Measurements from ENCODE around the gene STRIP2. TPM values are rescaled to one million over a fixed set of nuclear protein-coding genes. Genes with fewer than 3 reads are reported as not detected.

Gene STRIP2
- total RNA-seq, 2 donors from 2014 or later, result 1.1 to 5.5 TPM

- no peaks in the 10 kb centered on the region for H3K9me3 ChIP-seq
- no peak overlapping the region for H3K4me3 ChIP-seq
- WGBS, result 97% methylated on average over 2 of the region's 2 CpGs
- intact Hi-C loops (cut with DNase I), result no loop called here
- DNase-seq (ENCODE audit: low spot score), result no peak
- H3K4me1 ChIP-seq (replicated peaks), result no peaks in the 10 kb centered on the region
- H3K27ac ChIP-seq, result no peak overlapping the region
- no peaks in the 10 kb centered on the region for H3K36me3 ChIP-seq
- H3K27me3 ChIP-seq (replicated peaks; ENCODE audit: insufficient read depth), result no peaks in the 10 kb centered on the region
- TF ChIP-seq POLR2AphosphoS5 (IDR thresholded peaks at IDR 0.05) (no peak), CTCF (IDR thresholded peaks at IDR 0.05) (no peak), POLR2A (IDR thresholded peaks at IDR 0.05) (no peak)
Measured at GRCh38 chr7:129393255-129393654, 41.0 kb upstream of the STRIP2 start.

GRCh38 chr7:129394101-129394500, 40.1 kb upstream of the STRIP2 start:
- 79% methylated on average over 4 of the region's 4 CpGs for WGBS

DNA sequence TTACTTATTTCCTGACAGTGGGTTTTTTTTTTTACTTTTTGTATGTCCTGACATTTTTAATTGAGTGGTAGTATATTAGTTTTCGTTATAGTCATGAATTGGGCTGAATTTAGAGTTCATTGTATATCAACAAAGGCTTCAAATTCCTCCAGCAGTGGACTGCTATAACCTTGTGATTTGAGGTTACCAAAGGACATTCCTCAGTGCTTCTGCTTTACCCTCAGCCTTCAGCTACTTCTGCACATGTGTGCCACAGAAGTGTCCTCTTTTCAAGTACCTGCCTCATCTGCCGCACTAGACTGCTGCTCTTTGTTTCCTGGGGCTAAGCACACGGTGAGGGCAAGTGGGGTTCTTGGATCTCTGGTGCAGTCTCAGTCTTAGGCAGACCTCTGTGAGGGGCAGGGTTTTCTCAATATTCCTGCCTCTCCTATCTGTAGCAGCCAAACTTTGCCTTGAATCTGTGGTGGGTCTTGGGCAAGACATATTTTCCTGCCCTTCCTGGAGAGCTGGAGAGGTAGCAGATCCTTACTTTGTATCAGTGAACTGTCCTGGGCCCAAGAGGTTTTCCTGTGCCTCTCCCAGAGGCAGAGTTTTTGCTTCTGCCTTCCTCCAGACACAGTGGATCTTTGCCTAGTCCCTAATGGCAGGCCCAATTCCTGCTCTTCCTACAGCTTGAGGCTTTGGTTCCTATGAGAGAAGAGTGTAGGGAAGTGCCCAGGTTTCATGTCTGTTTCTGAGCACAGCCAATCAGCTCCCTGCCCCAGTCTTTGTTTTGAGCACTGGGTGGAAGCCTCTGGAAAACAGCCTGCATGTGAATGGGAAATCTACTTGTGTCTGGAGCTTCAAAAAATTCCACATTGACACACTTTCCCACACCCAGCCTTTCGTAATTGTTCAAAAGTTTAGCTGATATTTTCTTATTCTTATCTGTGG, 39.0 kb upstream of the STRIP2 start:
- Histone ChIP-seq H3K4me3 (no peak overlapping the region), H3K9me3 (no peaks in the 10 kb centered on the region), H3K36me3 (no peaks in the 10 kb centered on the region), H3K27me3 (replicated peaks; ENCODE audit: insufficient read depth) (no peaks in the 10 kb centered on the region), H3K4me1 (replicated peaks) (no peaks in the 10 kb centered on the region), H3K27ac (no peak overlapping the region)
- DNase-seq (ENCODE audit: low spot score), result no peak
- WGBS, result 88% methylated on average over 4 of the region's 4 CpGs
- no peak for TF ChIP-seq CTCF (IDR thresholded peaks at IDR 0.05)
- no peak for TF ChIP-seq POLR2A (IDR thresholded peaks at IDR 0.05)
- TF ChIP-seq POLR2AphosphoS5 (IDR thresholded peaks at IDR 0.05), result no peak
- intact Hi-C loops (cut with DNase I), result no loop called here

More at GRCh38 chr7:129394101-129394500, 40.1 kb upstream of the STRIP2 start:
- Histone ChIP-seq H3K4me1 (replicated peaks) (no peaks in the 10 kb centered on the region), H3K4me3 (no peak overlapping the region), H3K27me3 (replicated peaks; ENCODE audit: insufficient read depth) (no peaks in the 10 kb centered on the region), H3K27ac (no peak overlapping the region), H3K36me3 (no peaks in the 10 kb centered on the region), H3K9me3 (no peaks in the 10 kb centered on the region)
- TF ChIP-seq POLR2AphosphoS5 (IDR thresholded peaks at IDR 0.05) (no peak), CTCF (IDR thresholded peaks at IDR 0.05) (no peak), POLR2A (IDR thresholded peaks at IDR 0.05) (no peak)
- no peak for DNase-seq (ENCODE audit: low spot score)
- intact Hi-C loops (cut with DNase I), result no loop called here

DNA sequence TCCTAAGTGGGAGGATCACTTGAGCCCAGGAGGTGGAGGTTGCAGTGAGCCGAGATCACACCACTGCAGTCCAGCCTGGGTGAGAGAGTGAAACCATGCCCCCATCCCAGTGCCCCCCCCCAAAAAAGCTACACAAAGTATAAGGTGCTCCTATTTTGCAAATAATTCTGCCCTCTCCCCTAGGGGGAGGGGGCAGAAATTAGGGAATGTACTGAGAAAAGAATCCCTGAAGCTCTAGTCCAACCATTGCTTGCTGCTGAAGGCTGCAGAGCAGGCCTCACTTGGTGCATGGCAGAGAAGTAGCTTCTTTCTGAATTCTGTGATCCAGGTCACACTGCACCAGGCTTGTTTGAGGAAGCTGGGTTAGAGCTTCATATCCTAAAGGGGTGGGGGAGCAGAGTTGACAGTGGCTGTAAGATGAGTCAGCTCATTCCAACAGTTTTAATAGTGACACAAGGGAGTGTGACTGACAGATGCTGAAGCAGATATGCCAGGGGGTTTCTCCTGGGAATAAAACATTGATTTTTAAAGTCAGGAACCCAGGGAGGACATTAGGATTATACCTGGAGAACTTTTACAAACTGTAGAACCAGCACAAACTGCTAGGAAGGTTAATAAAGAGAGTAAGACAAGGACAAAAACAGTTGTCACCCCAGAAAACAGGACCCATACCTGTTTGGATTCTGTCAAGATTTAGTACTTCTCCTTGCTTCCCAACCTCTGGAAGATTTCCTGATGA, 32.8 kb upstream of the STRIP2 start:
- Histone ChIP-seq H3K27me3 (replicated peaks; ENCODE audit: insufficient read depth) (no peaks in the 10 kb centered on the region), H3K4me1 (replicated peaks) (no peaks in the 10 kb centered on the region), H3K4me3 (no peak overlapping the region), H3K36me3 (no peaks in the 10 kb centered on the region), H3K9me3 (no peaks in the 10 kb centered on the region), H3K27ac (no peak overlapping the region)
- no peak for DNase-seq (ENCODE audit: low spot score)
- no peak for TF ChIP-seq POLR2AphosphoS5 (IDR thresholded peaks at IDR 0.05)
- no peak for TF ChIP-seq POLR2A (IDR thresholded peaks at IDR 0.05)
- TF ChIP-seq CTCF (IDR thresholded peaks at IDR 0.05), result no peak
- intact Hi-C loops (cut with DNase I), result no loop called here
- WGBS, result 94% methylated on average over 1 of the region's 1 CpG
